Psoas muscle (tissue), 8 donors: ENCODE results near the gene TIMP1. TPM values are rescaled to one million over a fixed set of nuclear protein-coding genes. Genes with fewer than 3 reads are reported as not detected.

Experiments used
- ATAC-seq, 4 donors: fragments of 200-7000 bp; cut with Tn5 transposase; one replicate each; pipeline ENCODE4 v1.9.1; 2020; ENCODE audit warnings: moderate library complexity in 3 of 4, mild to moderate bottlenecking in 2 of 4
- DNase-seq, 2 donors: peaks; one replicate each; pipeline ENCODE4 v3.0.0-alpha.2; 2020
- H3K27ac ChIP-seq: fragments of 200-600 bp; one replicate; pipeline ENCODE4 v1.8.0; 2022
- H3K27me3 ChIP-seq, 3 donors: fragments of 200-600 bp in 1 of 3; one replicate each; pipeline versions ENCODE4 v1.6.1 to v1.8.0; 2013 to 2022; ENCODE audit warnings: low read length in 2 of 3, mild to moderate bottlenecking in 2 of 3, moderate library complexity in 1 of 3; ENCODE audit not compliant: insufficient read depth in 3 of 3
- H3K36me3 ChIP-seq, 2 donors: fragments of 200-600 bp in 1 of 2; one replicate each; pipeline versions ENCODE4 v1.6.1 to v1.8.0; 2013 to 2022; ENCODE audit warnings: low read depth in 1 of 2, mild to moderate bottlenecking in 1 of 2, moderate library complexity in 1 of 2; ENCODE audit not compliant: insufficient read depth in 1 of 2
- H3K4me1 ChIP-seq: fragments of 200-600 bp; one replicate; pipeline ENCODE4 v1.8.0; 2022
- H3K4me3 ChIP-seq: fragments of 200-600 bp; one replicate; pipeline ENCODE4 v1.8.0; 2022; ENCODE audit warnings: mild to moderate bottlenecking
- H3K9me3 ChIP-seq: fragments of 200-600 bp; one replicate; pipeline ENCODE4 v1.8.0; 2022
- CTCF ChIP-seq: fragments of 200-600 bp; IDR thresholded peaks from one replicate; pipeline ENCODE4 v1.8.0; 2022; ENCODE audit warnings: antibody characterized with exemption
- WGBS, 3 donors: extraction: QIAGEN DNeasy Blood & Tissue Kit; methylation state at CpG; one replicate each; pipeline versions ENCODE4 v1.1.6 to v1.1.7; 2013; 5-methylcytosine and 5-hydroxymethylcytosine counted together
- intact Hi-C, 2 donors: fragments of 100-400 bp; cut with DNase I; formaldehyde crosslinking; loops; one replicate each; pipeline versions ENCODE4 v1.11.0 to v1.14.2; 2022
- polyA plus RNA-seq, 3 donors: library from polyadenylated mRNA; stranded (reverse); fragments of 200-250 nt; gene quantifications; one replicate each; pipeline ENCODE4 v1.2.3, GENCODE V29; 2013
- total RNA-seq, 4 donors: library from RNA; stranded (reverse); fragmentation: NEBNext Ultra II Directional in 2 of 4; extraction: Animal tissue kit (Norgen Biotek cat#: 25700) in 2 of 4; gene quantifications; one replicate each; pipeline versions ENCODE4 v1.2.1 to v1.2.4, GENCODE V29; 2021 to 2023
- donor health status: healthy with polysubstance abuse.
- donor health status: DM: no; HTN: no; CAD: no; lungs with moderate emphysema.
- donor health status: Bipolar disorder and iron deficiency.
- donor health status: healthy.
- donor health status: DM: yes; HTN: yes; CAD: no.
- donor health status: DM: no; HTN: no; CAD: no.
- donor health status: DM: no; HTN: no; CAD: no.
- donor health status: DM: yes; HTN: yes; CAD: no.

The TIMP1 gene
- total and polyA plus RNA-seq, 7 donors: 15.7 to 190 (median 36.2) TPM

GRCh38 chrX:47576021-47576898, 6.0 kb upstream of the TIMP1 start:
- no peak for ATAC-seq
- TF ChIP-seq CTCF: no peak
- Histone ChIP-seq H3K9me3 (no peaks in the 10 kb centered on the region), H3K27me3 (peaks cover 0 to 27% (median 1%) of the 10 kb centered on the region in 3 donors), H3K4me1 (no peaks in the 10 kb centered on the region), H3K4me3 (no peak overlapping the region), H3K36me3 (peaks cover 0 to 3% of the 10 kb centered on the region in 2 donors), H3K27ac (no peak overlapping the region)
- DNase-seq: no peak
- 74 to 88% (median 80%) methylated on average over 18 to 20 of the region's 20 CpGs for WGBS, 3 donors
- intact Hi-C loops: no loop called here

GRCh38 chrX:47577424-47577823, 4.8 kb upstream of the TIMP1 start:
- Histone ChIP-seq H3K27ac (no peak overlapping the region), H3K36me3 (no peaks in the 10 kb centered on the region), H3K4me1 (no peaks in the 10 kb centered on the region), H3K4me3 (no peak overlapping the region), H3K9me3 (no peaks in the 10 kb centered on the region), H3K27me3 (peaks cover 0 to 29% (median 4%) of the 10 kb centered on the region in 3 donors)
- no peak for DNase-seq
- no peak for ATAC-seq
- intact Hi-C loops: no loop called here
- TF ChIP-seq CTCF: no peak
- 44 to 64% (median 49%) methylated on average over 8 to 9 of the region's 9 CpGs for WGBS, 3 donors

GRCh38 chrX:47577901-47578300, 4.3 kb upstream of the TIMP1 start:
- intact Hi-C loops: no loop called here
- H3K4me3 ChIP-seq: no peak overlapping the region
- ATAC-seq (no peak), DNase-seq (no peak)
- H3K27ac ChIP-seq: no peak overlapping the region
- H3K36me3 ChIP-seq: no peaks in the 10 kb centered on the region
- WGBS, 3 donors: 52 to 66% (median 56%) methylated on average over 2 to 3 of the region's 3 CpGs
- H3K9me3 ChIP-seq: no peaks in the 10 kb centered on the region
- TF ChIP-seq CTCF: no peak
- H3K27me3 ChIP-seq: peaks cover 0 to 29% (median 4%) of the 10 kb centered on the region in 3 donors
- no peaks in the 10 kb centered on the region for H3K4me1 ChIP-seq

- DNase-seq (no peak), ATAC-seq (no peak)
- H3K4me1 ChIP-seq: no peaks in the 10 kb centered on the region
- intact Hi-C loops: no loop called here
- no peak overlapping the region for H3K4me3 ChIP-seq
- TF ChIP-seq CTCF: no peak
- H3K36me3 ChIP-seq: no peaks in the 10 kb centered on the region
- no peaks in the 10 kb centered on the region for H3K9me3 ChIP-seq
- H3K27ac ChIP-seq: no peak overlapping the region
- peaks cover 0 to 29% (median 4%) of the 10 kb centered on the region in 3 donors for H3K27me3 ChIP-seq
- 29 to 45% (median 29%) methylated on average over 11 to 16 of the region's 16 CpGs for WGBS, 3 donors
These were observed 3.5 kb upstream of the TIMP1 start for GRCh38 chrX:47578692-47579091.
